Calu3 (cell line): ENCODE measurements around the gene HTRA1. TPM values are rescaled to one million over a fixed set of nuclear protein-coding genes. Genes with fewer than 3 reads are reported as not detected.

Experiments used
- Bru-seq: library from RNA; stranded (reverse); fragments of 400-500 nt; gene quantifications from one replicate; lab custom pipeline; 2021; lab: Mats Ljungman, UMichigan
- BruChase-seq, 2 experiments: library from RNA; stranded (reverse); fragments of 400-500 nt; gene quantifications; one replicate each; lab custom pipeline; 2021; lab: Mats Ljungman, UMichigan
- BruUV-seq: library from RNA; stranded (reverse); fragments of 400-500 nt; replicated peaks from 2 replicates; lab custom pipeline; 2021; lab: Mats Ljungman, UMichigan
- CTCF ChIA-PET: fragments of 300-600 bp; sonication (Branson Sonifier 250); formaldehyde crosslinking; loops from one replicate; lab custom pipeline; 2022; ENCODE audit warnings: antibody characterized with exemption; lab: Charles Lee
- DNase-seq: peaks from one replicate; pipeline ENCODE4 v3.0.0; 2022
- H3K27ac Mint-ChIP-seq: one replicate; pipeline ENCODE4 v1.8.0; 2022; ENCODE audit warnings: mixed read lengths; ENCODE audit not compliant: unreplicated experiment
- H3K27me3 Mint-ChIP-seq: one replicate; pipeline ENCODE4 v1.8.0; 2022; ENCODE audit warnings: mixed read lengths; ENCODE audit not compliant: unreplicated experiment
- H3K36me3 Mint-ChIP-seq: one replicate; pipeline ENCODE4 v1.8.0; 2022; ENCODE audit warnings: mild to moderate bottlenecking, moderate library complexity, mixed read lengths; ENCODE audit not compliant: insufficient read depth, unreplicated experiment
- H3K4me1 Mint-ChIP-seq: one replicate; pipeline ENCODE4 v1.8.0; 2022; ENCODE audit warnings: mild to moderate bottlenecking, low read depth, mixed read lengths; ENCODE audit not compliant: unreplicated experiment
- H3K4me3 Mint-ChIP-seq: one replicate; pipeline ENCODE4 v1.8.0; 2022; ENCODE audit warnings: mild to moderate bottlenecking, low read depth, moderate library complexity, mixed read lengths; ENCODE audit not compliant: unreplicated experiment
- H3K9me3 Mint-ChIP-seq: one replicate; pipeline ENCODE4 v1.8.0; 2022; ENCODE audit warnings: low read depth, mixed read lengths; ENCODE audit not compliant: unreplicated experiment
- CTCF ChIP-seq: fragments of 200-600 bp; IDR thresholded peaks from one replicate; pipeline ENCODE4 v1.8.0; 2022; ENCODE audit warnings: antibody characterized with exemption; ENCODE audit not compliant: unreplicated experiment
- intact Hi-C: fragments of 100-400 bp; cut with micrococcal nuclease; formaldehyde crosslinking; loops from one replicate; pipeline ENCODE4 v1.10.0; 2022; ENCODE audit not compliant: unreplicated experiment
- long read RNA-seq: library from polyadenylated mRNA; stranded (forward); transcript quantifications from one replicate; pipeline ENCODE4 v2.0.0, GENCODE V29; 2022
- total RNA-seq: library from RNA; stranded (reverse); gene quantifications from 2 replicates; pipeline ENCODE4 v1.2.3, GENCODE V29; 2022

The HTRA1 gene
- total RNA-seq (1.3 and 2.4 TPM in 2 replicates), Bru-seq, nascent RNA (percentile 19 among the genes with signal in this experiment), BruChase-seq, experiment 1, labeled RNA remaining after a 6-hour chase (percentile 12 among the genes with signal in this experiment), BruChase-seq, experiment 2, labeled RNA remaining after a 2-hour chase (percentile 9 among the genes with signal in this experiment)
- long read RNA-seq, partial matches to known transcripts: 0 of 1 reads
- long read RNA-seq, other reads (novel, unspliced or antisense): 0 of 1 reads

DNA sequence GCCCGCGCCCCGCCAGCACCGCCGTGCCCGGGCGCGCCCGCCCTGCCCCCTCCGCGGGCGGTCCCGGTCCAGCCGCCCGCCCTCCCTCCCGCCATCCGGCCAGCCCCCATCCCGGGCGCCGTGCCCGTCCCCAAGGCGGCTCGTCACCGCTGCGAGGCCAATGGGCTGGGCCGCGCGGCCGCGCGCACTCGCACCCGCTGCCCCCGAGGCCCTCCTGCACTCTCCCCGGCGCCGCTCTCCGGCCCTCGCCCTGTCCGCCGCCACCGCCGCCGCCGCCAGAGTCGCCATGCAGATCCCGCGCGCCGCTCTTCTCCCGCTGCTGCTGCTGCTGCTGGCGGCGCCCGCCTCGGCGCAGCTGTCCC is at the start of gene HTRA1:
HTRA1 (plus strand) TSS at position 187 of the 362 bp plus-strand sequence; CDS start at position 287, 100 bp downstream.
- peaks cover 83% of the 10 kb centered on the region for H3K27me3 Mint-ChIP-seq
- no peak within 1 kb of the TSS for H3K27ac Mint-ChIP-seq
- intact Hi-C loops: no loop called here
- no peaks in the 10 kb centered on the region for H3K9me3 Mint-ChIP-seq
- BruUV-seq: no TSS peak
- peak within 1 kb of the TSS; percentile 64 for H3K4me3 Mint-ChIP-seq
- CTCF ChIA-PET: no interaction called here
- DNase-seq: peak; percentile 35
- no peaks in the 10 kb centered on the region for H3K36me3 Mint-ChIP-seq
- H3K4me1 Mint-ChIP-seq: no peaks in the 10 kb centered on the region
- no peak for TF ChIP-seq CTCF

- H3K27ac Mint-ChIP-seq: no peak overlapping the region
- DNase-seq: no peak
- intact Hi-C loops: no loop called here
- BruUV-seq: no TSS peak
- H3K4me3 Mint-ChIP-seq: no peak overlapping the region
- H3K4me1 Mint-ChIP-seq: no peaks in the 10 kb centered on the region
- H3K27me3 Mint-ChIP-seq: no peaks in the 10 kb centered on the region
- CTCF ChIA-PET: interaction anchor here (1.2 kb wide), 1 partner anchor 115 kb away, joined by 3 read pairs; no protein-coding TSS in a partner anchor
- no peaks in the 10 kb centered on the region for H3K9me3 Mint-ChIP-seq
- H3K36me3 Mint-ChIP-seq: peaks cover 8% of the 10 kb centered on the region
- no peak for TF ChIP-seq CTCF
Measured at GRCh38 chr10:122413327-122413726, 48.0 kb upstream of the HTRA1 start.

DNA sequence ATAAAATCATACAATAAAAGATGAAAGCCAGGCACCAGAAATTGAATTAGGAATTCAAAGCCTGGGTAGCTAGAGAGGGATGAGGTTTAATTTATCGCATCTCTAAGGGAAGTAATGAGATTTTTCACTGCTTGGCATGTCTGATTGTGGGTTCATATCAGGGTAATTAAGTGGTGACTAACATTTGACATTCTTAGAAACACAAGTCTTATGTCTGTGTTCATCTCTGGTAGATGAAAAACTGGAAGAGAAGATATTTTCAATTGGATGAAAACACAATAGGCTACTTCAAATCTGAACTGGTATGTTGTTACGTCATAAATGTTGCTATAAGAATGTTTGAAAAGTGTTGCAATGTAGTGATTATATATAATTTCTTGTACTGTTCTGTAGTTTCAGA is 43.7 kb upstream of the HTRA1 start:
- no peak for DNase-seq
- H3K36me3 Mint-ChIP-seq: peaks cover 8% of the 10 kb centered on the region
- no peaks in the 10 kb centered on the region for H3K27me3 Mint-ChIP-seq
- intact Hi-C loops: no loop called here
- H3K9me3 Mint-ChIP-seq: no peaks in the 10 kb centered on the region
- no peak overlapping the region for H3K4me3 Mint-ChIP-seq
- no peak overlapping the region for H3K27ac Mint-ChIP-seq
- no peaks in the 10 kb centered on the region for H3K4me1 Mint-ChIP-seq
- CTCF ChIA-PET: no interaction called here
- TF ChIP-seq CTCF: no peak
- no TSS peak for BruUV-seq

GRCh38 chr10:122419016-122419415 is 42.3 kb upstream of the HTRA1 start:
- no peaks in the 10 kb centered on the region for H3K4me1 Mint-ChIP-seq
- no peak overlapping the region for H3K27ac Mint-ChIP-seq
- intact Hi-C loops: no loop called here
- H3K4me3 Mint-ChIP-seq: no peak overlapping the region
- BruUV-seq: no TSS peak
- DNase-seq: no peak
- no peak for TF ChIP-seq CTCF
- no peaks in the 10 kb centered on the region for H3K27me3 Mint-ChIP-seq
- H3K9me3 Mint-ChIP-seq: no peaks in the 10 kb centered on the region
- peaks cover 4% of the 10 kb centered on the region for H3K36me3 Mint-ChIP-seq
- CTCF ChIA-PET: interaction anchor here (0.9 kb wide), 1 partner anchor 120 kb away, joined by 3 read pairs; no protein-coding TSS in a partner anchor
